MM.1S (cell line): ENCODE results near the gene PSD.
A peak's percentile ranks its signal among the peaks of the same experiment; 100 is the strongest.

ENCODE experiments used
- DNase-seq: peaks from one replicate; pipeline ENCODE4 v3.0.0-alpha.2; 2015
- H2AFZ ChIP-seq: fragments of 300-600 bp; sonication (generic); 2 replicates; pipeline ENCODE4 v1.6.0; 2016; ENCODE audit warnings: antibody characterized with exemption, low read length
- H3F3A ChIP-seq: fragments of 300-600 bp; sonication (generic); 2 replicates; pipeline ENCODE4 v1.6.1; 2016; ENCODE audit warnings: mild to moderate bottlenecking, antibody characterized with exemption, low read length, moderate library complexity, mixed read lengths; ENCODE audit not compliant: insufficient read depth
- H3K27ac ChIP-seq: fragments of 300-600 bp; sonication (generic); 2 replicates; pipeline ENCODE4 v1.5.1; 2016; ENCODE audit warnings: mild to moderate bottlenecking, low read length
- H3K27me3 ChIP-seq: fragments of 300-600 bp; sonication (generic); replicated peaks from 2 replicates; pipeline ENCODE4 v1.6.0; 2016; ENCODE audit warnings: low read length; ENCODE audit not compliant: insufficient read depth
- H3K36me3 ChIP-seq: fragments of 300-600 bp; sonication (generic); replicated peaks from 2 replicates; pipeline ENCODE4 v1.6.1; 2016; ENCODE audit warnings: mild to moderate bottlenecking, low read length, mixed read lengths; ENCODE audit not compliant: insufficient read depth
- H3K4me1 ChIP-seq: fragments of 300-600 bp; sonication (generic); 2 replicates; pipeline ENCODE4 v1.6.1; 2016; ENCODE audit warnings: low read length, mixed read lengths
- H3K4me2 ChIP-seq: fragments of 300-600 bp; sonication (generic); 2 replicates; pipeline ENCODE4 v1.6.0; 2016; ENCODE audit warnings: low read depth, low read length
- H3K4me3 ChIP-seq: fragments of 300-600 bp; sonication (generic); 2 replicates; pipeline ENCODE4 v1.5.1; 2016; ENCODE audit warnings: low read length, mixed read lengths
- H3K79me2 ChIP-seq: fragments of 300-600 bp; sonication (generic); 2 replicates; pipeline ENCODE4 v1.6.1; 2016; ENCODE audit warnings: mixed run types, low read length, mixed read lengths
- H3K9ac ChIP-seq: fragments of 300-600 bp; sonication (generic); 2 replicates; pipeline ENCODE4 v1.6.1; 2016; ENCODE audit warnings: low read length, mixed read lengths
- H3K9me2 ChIP-seq: fragments of 300-600 bp; sonication (generic); replicated peaks from 2 replicates; pipeline ENCODE4 v1.6.1; 2016; ENCODE audit warnings: mild to moderate bottlenecking, low read length, mixed read lengths; ENCODE audit not compliant: insufficient read depth
- H3K9me3 ChIP-seq: fragments of 300-600 bp; sonication (generic); replicated peaks from 2 replicates; pipeline ENCODE4 v1.6.1; 2016; ENCODE audit warnings: mild to moderate bottlenecking, low read length, mixed read lengths; ENCODE audit not compliant: insufficient read depth
- H4K20me1 ChIP-seq: fragments of 300-600 bp; sonication (generic); 2 replicates; pipeline ENCODE4 v1.6.1; 2016; ENCODE audit warnings: mild to moderate bottlenecking, low read length, moderate library complexity, mixed read lengths; ENCODE audit not compliant: insufficient read depth
- EZH2 ChIP-seq: fragments of 300-600 bp; sonication (generic); optimal IDR thresholded peaks from 2 replicates; pipeline ENCODE3; 2017; ENCODE audit warnings: low read depth, mild to moderate bottlenecking, antibody characterized with exemption, low read length, mixed read lengths
- EZH2phosphoT487 ChIP-seq: fragments of 300-600 bp; sonication (generic); IDR thresholded peaks from 2 replicates; pipeline ENCODE4 v1.6.1; 2018; ENCODE audit warnings: antibody characterized with exemption, low read length
- TF ChIP-seq, protein P1 (sequence below): fragments of 300-600 bp; sonication (generic); IDR thresholded peaks from 2 replicates; pipeline ENCODE4 v1.5.1; 2016; ENCODE audit warnings: antibody characterized with exemption, low read length, mixed read lengths

PSD gene

DNA sequence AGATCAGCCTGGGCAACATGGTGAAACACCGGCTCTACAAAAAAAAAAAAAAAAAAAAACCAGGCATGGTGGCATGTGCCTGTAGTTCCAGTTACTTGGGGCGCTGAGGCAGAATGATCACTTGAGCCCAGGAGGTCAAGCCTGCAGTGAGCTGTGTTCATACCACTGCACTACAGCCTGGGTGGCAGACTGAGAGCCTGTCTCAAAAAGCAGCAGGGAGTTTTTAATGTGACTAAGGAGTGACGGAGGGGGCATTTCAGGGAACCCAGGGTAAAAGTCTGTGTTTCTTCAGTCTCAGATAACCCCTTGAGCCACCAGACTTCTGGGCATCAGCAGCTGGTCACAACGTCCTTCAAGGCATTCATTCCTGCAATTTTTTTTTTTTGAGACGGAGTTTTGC lies 34.9 kb upstream of the PSD start:
- H3K9me3 ChIP-seq = no peaks in the 10 kb centered on the region
- TF ChIP-seq, protein P1, sequence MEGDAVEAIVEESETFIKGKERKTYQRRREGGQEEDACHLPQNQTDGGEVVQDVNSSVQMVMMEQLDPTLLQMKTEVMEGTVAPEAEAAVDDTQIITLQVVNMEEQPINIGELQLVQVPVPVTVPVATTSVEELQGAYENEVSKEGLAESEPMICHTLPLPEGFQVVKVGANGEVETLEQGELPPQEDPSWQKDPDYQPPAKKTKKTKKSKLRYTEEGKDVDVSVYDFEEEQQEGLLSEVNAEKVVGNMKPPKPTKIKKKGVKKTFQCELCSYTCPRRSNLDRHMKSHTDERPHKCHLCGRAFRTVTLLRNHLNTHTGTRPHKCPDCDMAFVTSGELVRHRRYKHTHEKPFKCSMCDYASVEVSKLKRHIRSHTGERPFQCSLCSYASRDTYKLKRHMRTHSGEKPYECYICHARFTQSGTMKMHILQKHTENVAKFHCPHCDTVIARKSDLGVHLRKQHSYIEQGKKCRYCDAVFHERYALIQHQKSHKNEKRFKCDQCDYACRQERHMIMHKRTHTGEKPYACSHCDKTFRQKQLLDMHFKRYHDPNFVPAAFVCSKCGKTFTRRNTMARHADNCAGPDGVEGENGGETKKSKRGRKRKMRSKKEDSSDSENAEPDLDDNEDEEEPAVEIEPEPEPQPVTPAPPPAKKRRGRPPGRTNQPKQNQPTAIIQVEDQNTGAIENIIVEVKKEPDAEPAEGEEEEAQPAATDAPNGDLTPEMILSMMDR = no peak
- no peak for TF ChIP-seq EZH2phosphoT487
- no peak for TF ChIP-seq EZH2
- H3F3A ChIP-seq = peaks cover 3% of the 10 kb centered on the region; the same call in 1 of the 2 replicates
- no peaks in the 10 kb centered on the region for H3K36me3 ChIP-seq
- no peaks in the 10 kb centered on the region for H4K20me1 ChIP-seq
- no peak overlapping the region for H2AFZ ChIP-seq
- DNase-seq = no peak
- H3K4me1 ChIP-seq = peaks cover 9% of the 10 kb centered on the region
- H3K9me2 ChIP-seq = no peaks in the 10 kb centered on the region
- no peak overlapping the region for H3K4me3 ChIP-seq
- H3K79me2 ChIP-seq = peaks cover 12% of the 10 kb centered on the region
- H3K27me3 ChIP-seq = no peaks in the 10 kb centered on the region
- no peak overlapping the region for H3K27ac ChIP-seq
- H3K4me2 ChIP-seq = no peak overlapping the region
- H3K9ac ChIP-seq = no peak overlapping the region

DNA sequence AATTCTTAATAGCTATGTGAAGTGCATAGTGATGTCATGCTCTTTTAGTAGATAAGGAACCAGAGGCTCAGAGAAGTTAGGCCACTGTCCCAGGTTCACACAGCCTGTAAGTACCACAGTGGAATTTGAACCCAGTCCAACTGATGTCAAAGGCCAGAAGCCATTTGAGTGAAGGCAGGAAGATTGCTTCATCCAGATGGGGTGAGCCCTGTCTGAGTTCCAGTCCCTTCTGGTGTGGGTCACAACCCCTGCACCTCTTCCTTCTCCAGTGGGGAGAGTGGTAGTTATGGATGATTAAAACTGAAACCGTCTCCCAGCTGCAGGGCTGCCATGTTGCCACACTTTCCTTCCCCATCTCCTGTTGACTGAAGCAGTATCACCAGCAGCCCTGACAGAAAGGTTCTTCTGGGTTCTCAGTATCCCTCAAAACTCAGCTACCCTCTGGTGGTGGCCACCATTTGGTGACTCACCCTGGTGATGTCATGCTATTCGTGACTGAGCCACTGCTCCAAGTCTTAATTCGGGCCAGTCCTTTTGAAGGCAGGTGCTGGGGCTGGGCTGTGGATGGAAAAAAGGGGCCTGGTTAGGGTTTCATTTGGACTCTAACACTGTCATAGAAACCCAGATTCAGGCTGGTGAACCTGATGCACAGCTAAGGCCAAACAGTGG lies 34.2 kb upstream of the PSD start:
- no peak for TF ChIP-seq EZH2
- TF ChIP-seq EZH2phosphoT487 = no peak
- TF ChIP-seq, protein P1 = no peak
- H3K9me2 ChIP-seq = no peaks in the 10 kb centered on the region
- no peak overlapping the region for H3K4me3 ChIP-seq
- H3K27me3 ChIP-seq = no peaks in the 10 kb centered on the region
- H3F3A ChIP-seq = peaks cover 3% of the 10 kb centered on the region; the same call in 1 of the 2 replicates
- no peaks in the 10 kb centered on the region for H4K20me1 ChIP-seq
- H3K4me2 ChIP-seq = no peak overlapping the region
- H3K9ac ChIP-seq = no peak overlapping the region
- no peaks in the 10 kb centered on the region for H3K36me3 ChIP-seq
- no peak overlapping the region for H2AFZ ChIP-seq
- no peaks in the 10 kb centered on the region for H3K9me3 ChIP-seq
- H3K4me1 ChIP-seq = peaks cover 9% of the 10 kb centered on the region
- no peak for DNase-seq
- H3K27ac ChIP-seq = no peak overlapping the region
- H3K79me2 ChIP-seq = peaks cover 12% of the 10 kb centered on the region

DNA sequence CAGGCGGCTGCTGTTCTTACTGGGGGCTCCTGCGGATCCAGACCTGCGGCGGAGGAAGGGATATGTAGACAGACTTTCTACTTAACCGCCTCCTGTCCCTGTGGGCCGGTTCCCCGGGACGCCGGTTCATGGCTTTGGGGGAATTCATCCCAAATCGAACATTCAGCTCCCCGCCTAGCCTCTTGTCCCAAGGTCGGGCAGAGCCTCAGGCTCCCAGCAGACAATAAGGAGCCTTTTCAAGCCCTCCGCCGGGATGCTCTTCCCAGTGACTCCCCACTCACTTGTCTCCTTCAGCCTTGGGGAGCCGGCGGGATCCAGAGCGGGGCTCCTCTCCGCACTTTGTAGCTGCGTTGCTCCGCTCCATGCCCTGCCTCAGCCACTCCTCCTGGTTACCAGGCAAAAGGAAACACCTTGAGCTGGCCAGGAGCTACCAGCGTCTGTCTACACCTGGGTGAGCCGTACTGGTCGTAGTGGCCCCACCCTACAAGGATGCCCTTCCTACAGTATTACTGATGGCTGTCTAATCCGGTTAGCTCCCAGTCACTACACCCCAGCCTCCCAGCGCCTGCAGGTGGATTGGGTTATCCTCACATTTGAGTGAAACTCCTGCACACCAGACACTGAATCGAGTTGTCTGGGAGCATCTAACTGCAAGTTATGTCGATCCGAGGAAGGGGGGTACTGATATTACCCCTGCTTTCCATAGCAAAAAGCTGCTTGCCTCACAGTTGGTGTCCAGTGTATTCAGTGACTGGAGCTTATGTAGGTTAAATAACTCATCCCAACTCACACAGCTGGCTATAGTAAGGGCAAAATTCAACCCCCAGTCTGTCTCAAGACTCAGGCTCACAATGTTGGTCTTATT lies 32.8 kb upstream of the PSD start, which contains the start of gene C10orf95:
Gene C10orf95, minus strand, starts transcription at position 439 of the 865 bp plus-strand sequence. CDS start 450 bp downstream, outside the sequence.
- H4K20me1 ChIP-seq = no peaks in the 10 kb centered on the region
- H3K27ac ChIP-seq = no peak within 1 kb of the TSS; the same call in 1 of the 2 replicates
- DNase-seq = no peak
- peaks cover 12% of the 10 kb centered on the region for H3K79me2 ChIP-seq
- peak within 1 kb of the TSS; percentile 71; the same call in 1 of the 2 replicates for H2AFZ ChIP-seq
- peaks cover 3% of the 10 kb centered on the region; the same call in 1 of the 2 replicates for H3F3A ChIP-seq
- peak within 1 kb of the TSS; percentile 74 for H3K4me2 ChIP-seq
- no peaks in the 10 kb centered on the region for H3K9me3 ChIP-seq
- peaks cover 9% of the 10 kb centered on the region for H3K4me1 ChIP-seq
- H3K9ac ChIP-seq = peak within 1 kb of the TSS; percentile 90
- H3K36me3 ChIP-seq = no peaks in the 10 kb centered on the region
- TF ChIP-seq EZH2phosphoT487 = no peak
- TF ChIP-seq, protein P1 = no peak
- H3K4me3 ChIP-seq = peak within 1 kb of the TSS; percentile 70
- H3K27me3 ChIP-seq = no peaks in the 10 kb centered on the region
- H3K9me2 ChIP-seq = no peaks in the 10 kb centered on the region
